AML-193 (cell line): Measurements from ENCODE around the gene DNAH8.

Source experiments
- DNase-seq, 2 experiments: peaks; one replicate each; lab custom pipeline; 2025; lab: John Stamatoyannopoulos, UW

DNAH8 gene

DNA sequence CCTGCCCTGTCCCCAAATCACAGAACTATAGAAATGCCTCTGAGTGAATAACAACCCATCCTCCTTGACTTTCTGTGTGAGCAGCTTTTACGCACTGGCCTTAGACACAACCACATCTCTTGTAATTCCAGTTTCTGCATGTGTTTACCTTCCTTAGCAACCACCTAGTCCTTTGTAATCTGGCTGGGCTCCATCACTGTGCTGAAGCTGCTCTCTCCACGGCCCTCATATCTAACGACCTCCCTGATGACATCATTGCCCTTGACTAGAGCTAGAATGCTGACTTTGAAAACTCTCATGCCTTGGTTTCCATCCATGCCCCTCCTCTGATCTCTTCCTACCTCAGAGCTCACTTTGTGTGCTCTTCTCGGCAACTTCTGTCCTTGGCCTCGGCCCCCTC, 303.0 kb downstream of the DNAH8 start:
- no peak for DNase-seq

DNA sequence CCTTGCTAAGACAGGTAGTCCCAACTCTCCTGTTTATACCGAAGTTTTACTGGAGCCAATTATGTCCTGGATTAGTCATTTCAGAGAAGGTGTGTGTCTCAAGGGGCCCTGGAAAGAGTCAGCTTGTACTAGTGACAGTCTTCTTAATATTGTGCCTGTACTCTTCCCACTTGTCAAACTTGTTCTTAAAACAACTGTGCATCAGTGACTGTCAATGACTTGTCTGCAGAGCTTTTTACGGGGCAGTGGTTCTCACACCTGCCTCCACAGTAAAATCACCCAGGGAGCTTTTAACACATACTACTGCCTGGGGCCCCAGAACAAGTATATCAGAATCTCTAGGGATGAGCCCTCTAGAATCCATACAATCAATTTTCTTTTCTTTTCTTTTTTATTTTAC, 305.0 kb downstream of the DNAH8 start:
- DNase-seq = no peak

GRCh38 chr6:39021041-39021440, 305.9 kb downstream of the DNAH8 start:
- no peak for DNase-seq

GRCh38 chr6:39021779-39022178, 306.7 kb downstream of the DNAH8 start:
- DNase-seq = no peak

- no peak for DNase-seq
These were observed 311.1 kb downstream of the DNAH8 start for GRCh38 chr6:39026175-39026574.

DNA sequence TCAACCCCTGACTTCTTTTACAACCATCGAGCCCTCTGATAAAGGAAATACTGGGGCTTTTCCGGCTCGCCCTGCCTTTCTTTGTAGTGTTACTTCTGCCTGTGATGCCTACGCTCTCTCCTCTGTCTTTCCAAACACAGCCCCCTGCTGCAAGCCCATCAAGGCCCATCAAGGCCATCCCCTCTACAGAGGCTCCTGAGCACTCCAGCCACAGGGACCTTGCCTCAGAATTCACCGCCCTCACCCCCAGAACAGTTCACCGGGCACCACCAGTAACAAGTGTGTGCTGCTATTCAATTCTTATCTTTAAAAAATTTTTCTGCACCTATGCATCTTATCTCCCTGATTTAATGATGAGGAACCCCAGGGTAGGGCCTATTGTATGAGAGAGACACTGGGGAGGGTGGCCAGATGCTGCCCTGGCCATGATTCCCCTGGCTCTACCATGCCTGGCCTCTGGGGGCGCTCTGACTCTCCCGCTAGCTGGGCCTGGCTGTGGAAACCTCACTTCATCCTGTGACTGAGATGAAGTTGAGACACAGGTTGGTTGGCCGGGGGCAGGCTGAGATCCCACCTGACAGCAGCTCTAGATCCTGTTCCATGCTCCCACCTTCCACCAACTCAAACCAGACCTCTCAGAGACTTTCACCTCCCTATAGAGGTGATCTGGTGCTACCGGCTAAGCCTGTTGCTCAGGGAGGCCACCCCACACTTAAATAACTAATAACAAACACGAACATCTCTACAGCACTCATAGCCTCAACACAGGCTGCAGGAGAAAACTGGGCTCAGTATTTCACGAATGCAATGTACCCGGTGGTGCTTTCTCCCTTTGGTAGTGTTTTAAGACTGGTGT, 314.3 kb downstream of the DNAH8 start:
- DNase-seq = peak; percentile 38 to 40

DNA sequence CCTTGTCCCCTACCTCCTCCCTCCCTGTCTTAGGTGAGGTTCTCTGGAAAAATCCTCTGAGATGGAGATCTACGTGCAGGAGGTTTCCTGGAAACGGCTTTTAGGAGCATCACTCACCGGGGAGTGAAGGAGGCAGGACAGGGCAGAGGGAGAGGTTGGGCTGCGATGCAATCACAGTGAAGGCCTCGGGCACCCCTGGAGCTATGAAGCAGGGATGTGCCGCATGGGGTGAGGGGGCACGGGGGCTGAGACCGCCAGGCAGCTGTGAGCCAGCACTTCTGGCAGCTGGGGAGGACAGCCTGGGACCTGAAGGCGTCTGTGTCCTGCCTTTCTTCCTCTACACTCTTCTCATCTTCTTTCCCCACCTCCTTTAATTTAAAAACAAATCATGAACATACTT, 320.6 kb downstream of the DNAH8 start:
- DNase-seq = no peak

- DNase-seq = peak; percentile 32 to 35
These were observed 322.0 kb downstream of the DNAH8 start for GRCh38 chr6:39037082-39037508.

- DNase-seq = no peak
These were observed 322.6 kb downstream of the DNAH8 start for GRCh38 chr6:39037707-39038106.

GRCh38 chr6:39040080-39040673, 325.1 kb downstream of the DNAH8 start:
- DNase-seq = no peak

GRCh38 chr6:39041072-39041471, 326.0 kb downstream of the DNAH8 start:
- no peak for DNase-seq

DNA sequence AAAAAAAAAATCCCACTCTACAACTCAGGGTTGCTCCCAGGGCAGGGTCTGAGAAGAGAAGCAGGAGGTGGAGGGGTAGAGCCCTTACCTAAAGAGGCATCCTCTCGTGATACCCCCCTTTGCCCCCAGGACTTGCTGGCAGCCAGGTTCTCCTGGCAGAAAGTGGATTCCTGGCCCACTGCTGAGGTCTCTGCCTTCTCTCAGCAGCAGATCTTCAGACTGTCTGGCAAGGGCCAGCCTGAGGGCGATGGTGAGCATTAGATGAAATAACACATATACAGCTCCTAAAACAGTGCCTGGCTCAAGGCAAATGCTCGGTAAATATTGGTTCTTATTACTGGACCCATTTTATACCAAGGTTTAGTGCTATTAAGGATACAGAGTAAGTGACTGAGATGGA, 328.7 kb downstream of the DNAH8 start:
- DNase-seq = no peak

- DNase-seq = no peak
These were observed 329.1 kb downstream of the DNAH8 start for GRCh38 chr6:39044181-39044580.

DNA sequence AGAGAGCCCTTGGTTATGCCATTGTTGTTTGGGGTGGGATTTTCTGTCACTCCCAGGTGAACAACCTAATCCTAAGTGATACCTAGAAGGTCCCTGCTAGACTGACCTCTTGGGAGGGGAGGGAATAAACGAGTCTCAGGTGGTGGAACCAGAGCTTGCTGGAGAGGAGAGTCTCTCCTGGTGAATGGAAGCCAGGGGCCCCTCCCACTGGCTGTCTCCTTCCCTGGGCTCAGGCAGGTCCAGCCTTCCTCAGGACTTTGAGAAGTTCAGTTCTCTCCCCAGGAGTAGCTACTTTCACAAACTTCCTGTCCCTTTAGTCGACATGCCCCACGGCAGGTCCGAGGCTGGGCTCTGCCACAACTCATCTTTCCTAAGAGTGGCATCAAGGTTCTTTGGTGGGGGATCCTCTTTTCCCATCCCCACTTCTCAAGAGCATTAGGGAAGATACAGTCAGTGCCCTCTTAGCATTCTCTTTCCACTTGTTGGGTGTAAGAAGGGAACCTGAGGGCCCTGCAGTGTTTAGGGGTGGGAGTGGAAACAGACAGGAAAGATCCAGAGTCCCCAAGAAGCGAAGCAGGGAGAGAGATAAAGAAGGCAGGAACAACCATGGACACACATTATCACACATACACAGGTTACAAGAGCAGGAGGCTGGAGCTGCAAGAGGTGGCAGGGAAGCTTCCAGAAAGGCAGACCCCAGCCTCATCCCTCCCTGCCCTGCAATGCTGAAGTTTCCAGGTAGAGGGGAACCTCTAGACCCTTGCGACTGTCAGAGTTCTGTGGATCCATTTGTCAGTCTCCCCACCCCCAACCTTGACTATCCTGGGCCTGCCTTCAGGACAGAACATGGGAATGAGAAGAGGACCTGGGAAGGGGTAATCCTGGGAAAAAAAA, 332.6 kb downstream of the DNAH8 start:
- no peak for DNase-seq

DNA sequence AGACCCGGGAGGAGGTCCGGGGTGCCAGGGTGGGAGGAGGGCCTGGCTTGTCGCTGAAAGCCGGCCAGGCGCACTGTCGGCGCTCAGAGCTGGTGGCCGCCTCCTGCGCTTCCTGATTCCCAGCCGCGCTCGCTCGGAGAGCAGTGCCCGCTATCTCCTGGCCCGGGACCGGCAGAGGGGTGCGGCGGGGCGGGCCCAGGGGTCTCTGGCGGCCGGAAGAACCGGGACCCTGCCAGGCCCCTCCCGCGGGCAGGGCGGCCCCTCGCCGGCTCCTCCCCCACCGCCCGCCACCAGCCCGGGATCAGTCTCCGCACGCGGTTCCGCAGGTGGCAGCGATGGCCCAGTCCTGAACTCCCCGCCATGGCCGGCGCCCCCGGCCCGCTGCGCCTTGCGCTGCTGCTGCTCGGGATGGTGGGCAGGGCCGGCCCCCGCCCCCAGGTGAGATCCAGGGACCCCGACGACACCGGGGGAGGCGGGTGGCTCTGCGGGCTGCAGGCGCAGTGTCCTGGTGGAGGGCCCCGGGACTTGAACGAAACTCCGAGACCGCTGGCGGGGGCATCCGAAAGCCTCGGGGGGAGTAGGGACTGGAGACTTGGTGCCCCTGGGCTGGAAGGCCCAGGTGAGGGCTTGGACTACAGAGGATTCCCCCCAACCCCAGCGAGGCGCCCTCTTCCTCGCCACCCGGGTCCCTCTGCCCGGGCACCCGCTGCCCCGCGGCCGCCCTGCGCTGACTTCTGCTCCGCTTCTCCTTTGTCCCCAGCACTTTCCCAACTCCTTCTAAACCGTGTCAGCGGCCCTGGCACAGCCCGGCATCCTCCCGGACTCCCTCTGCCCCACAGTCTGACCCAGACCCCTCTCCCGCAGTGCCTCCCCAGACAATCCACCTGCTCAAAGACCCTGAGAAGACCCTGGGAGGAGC, 333.6 kb downstream of the DNAH8 start, which contains the start of gene GLP1R:
Gene GLP1R, plus strand, starts transcription at position 301 of the 919 bp plus-strand sequence. Its CDS starts 60 bp downstream, at position 361.
- DNase-seq = peak in 1 of 2 experiments; percentile 11

GRCh38 chr6:39049575-39050283, 334.6 kb downstream of the DNAH8 start:
- DNase-seq = no peak

GRCh38 chr6:39050453-39051112, 335.5 kb downstream of the DNAH8 start:
- peak; percentile 30 to 44 for DNase-seq

GRCh38 chr6:39051399-39052122, 336.4 kb downstream of the DNAH8 start:
- DNase-seq = peak; percentile 39 to 45

GRCh38 chr6:39053016-39053624, 338.0 kb downstream of the DNAH8 start:
- DNase-seq = no peak
